Measurements from ENCODE around the gene PDCL3. TPM values are rescaled to one million over a fixed set of nuclear protein-coding genes. Genes with fewer than 3 reads are reported as not detected.

Gene PDCL3
- polyA plus RNA-seq, 1 donor (not counting 4 experiments of a cell fraction or from before 2014, with no cell fraction given), result 42.2 TPM

- TF ChIP-seq CTCF (optimal IDR thresholded peaks at IDR 0.05 in 1 of 3, IDR thresholded peaks at IDR 0.05 in 1 of 3, conservative IDR thresholded peaks at IDR 0.05 in 1 of 3; ENCODE audit: extremely low read depth in 1 of 3, insufficient read depth in 2 of 3, low read length in 3 of 3) (no peak), EZH2 (IDR thresholded peaks at IDR 0.05; ENCODE audit: low read length) (no peak)
Measured at GRCh38 chr2:100615471-100615870, 52.7 kb downstream of the PDCL3 start.

DNA sequence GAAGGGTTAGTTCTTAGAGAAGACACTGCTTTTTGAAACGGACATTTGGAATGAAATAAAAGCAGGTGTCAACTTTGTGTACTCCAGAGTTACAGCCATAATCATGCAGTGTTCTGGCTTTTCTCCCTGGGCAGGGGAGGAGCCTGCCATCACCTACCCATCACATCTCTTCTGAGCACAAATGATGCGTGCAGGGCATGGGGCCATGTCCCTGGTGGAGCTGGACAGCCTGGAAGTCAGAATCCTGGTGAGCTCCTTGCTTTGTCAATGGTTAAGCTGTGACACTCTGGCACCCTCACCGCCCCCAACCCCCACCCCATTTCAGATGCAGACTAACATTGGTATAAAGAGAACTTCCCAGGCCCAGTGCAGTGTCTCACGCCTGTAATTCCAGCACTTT, 53.1 kb downstream of the PDCL3 start:
- Histone ChIP-seq H3K4me3 (ENCODE audit: control insufficient read depth in 2 of 3, extremely low read depth in 1 of 3, insufficient read depth in 2 of 3, low read depth in 1 of 3, low read length in 3 of 3) (no peak overlapping the region), H3K4me2 (ENCODE audit: control insufficient read depth, extremely low read depth, insufficient read depth, low read depth, low read length) (no peak overlapping the region), H3K9me1 (ENCODE audit: control insufficient read depth, extremely low read depth, insufficient read depth, low read length) (no peaks in the 10 kb centered on the region), H3K27ac (ENCODE audit: control insufficient read depth, insufficient read depth, low read length) (no peak overlapping the region), H3K36me3 (ENCODE audit: control insufficient read depth in 2 of 2, extremely low read depth in 1 of 2, insufficient read depth in 2 of 2, low read length in 2 of 2) (no peaks in the 10 kb centered on the region), H3K9me3 (ENCODE audit: control insufficient read depth, low read depth, low read length) (no peaks in the 10 kb centered on the region), H3K4me1 (ENCODE audit: control insufficient read depth, extremely low read depth, insufficient read depth, low read length) (no peaks in the 10 kb centered on the region), H4K20me1 (ENCODE audit: control insufficient read depth, extremely low read depth, insufficient read depth, low read length) (no peaks in the 10 kb centered on the region), H3K79me2 (ENCODE audit: control insufficient read depth, insufficient read depth, low read length) (no peaks in the 10 kb centered on the region), H2AFZ (ENCODE audit: control insufficient read depth, low read length) (no peak overlapping the region), H3K27me3 (ENCODE audit: control insufficient read depth, extremely low read depth, insufficient read depth, low read length) (peaks cover 8% of the 10 kb centered on the region), H3K9ac (ENCODE audit: control insufficient read depth, extremely low read depth, insufficient read depth, low read length) (no peak overlapping the region)
- DNase-seq (ENCODE audit: low read depth, low spot score) (no peak), FAIRE-seq (no peak)
- no peak for TF ChIP-seq CTCF (optimal IDR thresholded peaks at IDR 0.05 in 1 of 3, IDR thresholded peaks at IDR 0.05 in 1 of 3, conservative IDR thresholded peaks at IDR 0.05 in 1 of 3; ENCODE audit: extremely low read depth in 1 of 3, insufficient read depth in 2 of 3, low read length in 3 of 3)
- TF ChIP-seq EZH2 (IDR thresholded peaks at IDR 0.05; ENCODE audit: low read length), result no peak
- dilution Hi-C loops (cut with MboI; ENCODE audit: extremely low pct_ligation_motif_present, low sequenced_read_pairs), result no loop called here

More at GRCh38 chr2:100615471-100615870, 52.7 kb downstream of the PDCL3 start:
- Histone ChIP-seq H4K20me1 (ENCODE audit: control insufficient read depth, extremely low read depth, insufficient read depth, low read length) (no peaks in the 10 kb centered on the region), H3K27ac (ENCODE audit: control insufficient read depth, insufficient read depth, low read length) (no peak overlapping the region), H3K9me1 (ENCODE audit: control insufficient read depth, extremely low read depth, insufficient read depth, low read length) (no peaks in the 10 kb centered on the region), H3K4me3 (ENCODE audit: control insufficient read depth in 2 of 3, extremely low read depth in 1 of 3, insufficient read depth in 2 of 3, low read depth in 1 of 3, low read length in 3 of 3) (no peak overlapping the region), H3K36me3 (ENCODE audit: control insufficient read depth in 2 of 2, extremely low read depth in 1 of 2, insufficient read depth in 2 of 2, low read length in 2 of 2) (no peaks in the 10 kb centered on the region), H3K27me3 (ENCODE audit: control insufficient read depth, extremely low read depth, insufficient read depth, low read length) (peaks cover 8% of the 10 kb centered on the region), H2AFZ (ENCODE audit: control insufficient read depth, low read length) (no peak overlapping the region), H3K9ac (ENCODE audit: control insufficient read depth, extremely low read depth, insufficient read depth, low read length) (no peak overlapping the region), H3K9me3 (ENCODE audit: control insufficient read depth, low read depth, low read length) (no peaks in the 10 kb centered on the region), H3K79me2 (ENCODE audit: control insufficient read depth, insufficient read depth, low read length) (no peaks in the 10 kb centered on the region), H3K4me2 (ENCODE audit: control insufficient read depth, extremely low read depth, insufficient read depth, low read depth, low read length) (no peak overlapping the region), H3K4me1 (ENCODE audit: control insufficient read depth, extremely low read depth, insufficient read depth, low read length) (no peaks in the 10 kb centered on the region)
- no peak for FAIRE-seq
- no peak for DNase-seq (ENCODE audit: low read depth, low spot score)
- dilution Hi-C loops (cut with MboI; ENCODE audit: extremely low pct_ligation_motif_present, low sequenced_read_pairs), result no loop called here

Data from keratinocyte (primary cell).